C4-2B (cell line): ENCODE measurements around the gene RASEF.

Experiments
- H3K27ac ChIP-seq: fragments of 450-650 bp; 2 replicates; pipeline ENCODE4 v1.5.1; 2017
- ZFX ChIP-seq: fragments of 450-650 bp; IDR thresholded peaks from 2 replicates; pipeline ENCODE4 v1.6.1; 2017
- TF ChIP-seq, protein P1 (sequence below): fragments of 450-650 bp; conservative IDR thresholded peaks from 2 replicates; pipeline ENCODE4 v1.5.1; 2017; ENCODE audit warnings: mild to moderate bottlenecking

The RASEF gene

DNA sequence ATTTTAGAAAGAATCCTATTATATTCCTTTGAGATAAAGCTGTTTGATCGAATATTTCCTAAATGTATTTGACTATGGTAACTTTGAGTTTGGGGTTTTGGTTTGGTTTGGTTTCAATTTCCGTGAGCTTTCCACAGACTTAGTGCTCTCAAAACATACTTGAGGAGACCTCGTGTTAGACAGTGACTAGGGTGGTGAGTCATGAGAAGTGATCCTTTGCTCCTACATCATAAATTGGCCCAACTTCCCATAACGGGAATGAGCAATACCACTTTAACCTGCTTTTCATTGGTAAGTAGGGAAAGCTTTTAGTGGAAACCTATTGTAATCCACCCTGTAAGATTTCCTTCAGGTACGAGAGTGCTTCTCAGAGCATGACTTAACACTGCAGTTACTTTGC is 3.8 kb upstream of the RASEF start:
- H3K27ac ChIP-seq: no peak overlapping the region
- TF ChIP-seq ZFX: no peak
- TF ChIP-seq, protein P1, sequence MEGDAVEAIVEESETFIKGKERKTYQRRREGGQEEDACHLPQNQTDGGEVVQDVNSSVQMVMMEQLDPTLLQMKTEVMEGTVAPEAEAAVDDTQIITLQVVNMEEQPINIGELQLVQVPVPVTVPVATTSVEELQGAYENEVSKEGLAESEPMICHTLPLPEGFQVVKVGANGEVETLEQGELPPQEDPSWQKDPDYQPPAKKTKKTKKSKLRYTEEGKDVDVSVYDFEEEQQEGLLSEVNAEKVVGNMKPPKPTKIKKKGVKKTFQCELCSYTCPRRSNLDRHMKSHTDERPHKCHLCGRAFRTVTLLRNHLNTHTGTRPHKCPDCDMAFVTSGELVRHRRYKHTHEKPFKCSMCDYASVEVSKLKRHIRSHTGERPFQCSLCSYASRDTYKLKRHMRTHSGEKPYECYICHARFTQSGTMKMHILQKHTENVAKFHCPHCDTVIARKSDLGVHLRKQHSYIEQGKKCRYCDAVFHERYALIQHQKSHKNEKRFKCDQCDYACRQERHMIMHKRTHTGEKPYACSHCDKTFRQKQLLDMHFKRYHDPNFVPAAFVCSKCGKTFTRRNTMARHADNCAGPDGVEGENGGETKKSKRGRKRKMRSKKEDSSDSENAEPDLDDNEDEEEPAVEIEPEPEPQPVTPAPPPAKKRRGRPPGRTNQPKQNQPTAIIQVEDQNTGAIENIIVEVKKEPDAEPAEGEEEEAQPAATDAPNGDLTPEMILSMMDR: no peak

DNA sequence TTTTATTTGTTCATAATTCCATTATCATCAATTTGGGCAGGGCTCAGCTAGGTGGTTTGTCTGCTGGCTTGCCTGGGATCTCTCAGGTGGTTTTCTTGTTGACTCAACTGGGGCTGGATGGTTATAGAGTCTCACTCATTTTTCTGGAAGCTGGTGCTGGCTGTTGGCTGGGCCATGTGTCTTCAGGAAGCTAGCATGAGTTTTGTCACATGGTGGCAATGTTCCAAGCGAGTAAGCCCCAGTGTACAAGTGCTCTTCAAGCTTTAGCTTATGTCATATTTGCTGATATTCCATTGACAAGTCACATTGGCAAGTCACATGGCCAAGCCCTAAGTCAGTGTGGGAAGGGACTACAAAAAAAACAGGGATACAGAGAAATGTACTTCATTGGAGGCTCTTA is 2.3 kb upstream of the RASEF start:
- no peak for TF ChIP-seq ZFX
- TF ChIP-seq, protein P1: no peak
- H3K27ac ChIP-seq: no peak overlapping the region

DNA sequence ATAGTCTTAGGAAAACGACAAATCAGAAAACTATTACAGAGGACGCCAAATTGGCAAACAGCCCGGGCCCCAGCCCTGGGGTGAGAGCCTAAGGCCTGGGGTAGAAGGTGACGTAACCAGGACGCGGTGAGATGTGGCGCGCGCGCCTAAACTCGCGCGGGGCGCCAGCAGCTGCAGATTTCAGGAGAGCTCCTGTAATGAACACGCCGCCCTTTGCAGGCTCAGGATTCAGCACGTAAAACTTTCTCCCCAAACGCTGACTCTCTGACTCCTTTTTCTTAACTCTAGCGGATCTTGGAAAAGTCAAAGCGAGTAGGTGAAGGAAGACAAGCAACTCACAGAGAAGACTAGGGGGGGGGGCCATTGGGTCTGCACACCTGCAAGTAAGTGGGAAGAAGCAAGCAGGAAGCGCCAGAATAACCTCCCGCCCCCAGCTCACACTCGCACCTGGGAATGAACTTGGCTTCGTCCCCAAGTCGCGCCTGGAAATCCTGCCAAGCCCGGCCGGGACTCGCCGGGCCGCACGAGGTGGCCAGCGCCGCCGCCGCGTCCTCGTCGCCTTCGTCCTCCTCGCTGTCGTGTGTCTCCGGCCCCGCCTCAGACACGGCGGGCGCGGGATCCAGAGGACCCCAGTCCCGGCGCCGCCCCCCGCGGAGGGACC is 822 bp downstream of the RASEF start:
- TF ChIP-seq, protein P1: no peak
- TF ChIP-seq ZFX: no peak
- H3K27ac ChIP-seq: peak overlapping the region; percentile 98

DNA sequence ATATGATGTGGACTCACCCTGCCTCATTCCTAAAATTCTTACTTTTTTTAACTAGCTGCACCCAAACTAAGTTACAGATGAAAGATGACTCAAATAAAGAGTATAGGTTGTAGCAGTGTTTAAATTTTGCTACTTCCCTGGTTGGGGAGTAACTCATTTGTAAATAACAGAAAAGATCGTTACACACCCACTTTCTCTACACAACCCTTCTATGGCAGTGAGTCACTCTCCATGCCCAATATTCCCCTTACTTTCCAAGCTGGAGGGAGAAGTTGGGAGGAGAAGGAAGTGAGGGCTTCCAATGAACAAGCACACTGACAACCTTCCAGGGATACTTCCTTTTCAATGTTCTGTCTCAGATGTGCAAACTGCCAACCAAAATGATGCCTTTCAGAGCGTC is 1.9 kb downstream of the RASEF start:
- peak overlapping the region; percentile 98; the same call in 1 of the 2 replicates for H3K27ac ChIP-seq
- TF ChIP-seq, protein P1: no peak
- no peak for TF ChIP-seq ZFX

DNA sequence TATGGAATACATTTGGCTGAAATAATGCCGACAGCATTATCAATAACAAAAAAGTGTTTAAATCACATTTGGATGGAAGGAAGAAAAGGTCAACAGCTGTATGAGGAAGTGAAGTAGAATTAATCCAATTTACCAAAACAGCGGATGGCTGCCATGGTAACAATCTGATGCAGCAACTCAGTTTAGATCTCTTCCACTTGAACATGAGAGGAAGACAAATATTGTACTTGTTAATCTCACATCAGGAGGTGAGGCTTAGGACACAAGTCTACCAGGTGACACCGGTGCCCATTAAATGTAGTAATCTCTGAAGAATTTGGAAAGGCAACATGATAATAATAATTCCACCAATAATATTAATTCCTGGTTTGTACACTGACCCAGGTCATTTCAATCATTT is 2.4 kb downstream of the RASEF start:
- TF ChIP-seq, protein P1: no peak
- no peak for TF ChIP-seq ZFX
- H3K27ac ChIP-seq: no peak overlapping the region

DNA sequence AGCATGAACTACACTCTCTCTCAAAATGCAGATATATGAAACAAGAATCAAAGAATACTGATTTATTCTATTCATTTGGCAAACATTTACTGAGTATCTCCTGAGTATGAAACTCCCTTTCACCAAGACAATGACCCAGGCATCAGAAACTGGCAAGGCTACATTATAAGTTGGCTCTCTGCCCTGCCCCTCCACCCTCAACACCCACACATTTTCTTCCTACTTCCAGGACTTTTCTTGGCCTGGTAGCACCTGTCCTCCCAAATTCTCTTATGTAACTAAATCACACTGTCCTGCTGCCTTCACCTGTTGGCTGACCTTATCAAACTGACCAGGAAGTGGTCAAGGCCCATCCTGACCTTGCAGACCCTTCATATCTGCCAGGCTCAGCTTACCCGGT is 3.5 kb downstream of the RASEF start:
- no peak overlapping the region for H3K27ac ChIP-seq
- TF ChIP-seq, protein P1: no peak
- TF ChIP-seq ZFX: no peak

DNA sequence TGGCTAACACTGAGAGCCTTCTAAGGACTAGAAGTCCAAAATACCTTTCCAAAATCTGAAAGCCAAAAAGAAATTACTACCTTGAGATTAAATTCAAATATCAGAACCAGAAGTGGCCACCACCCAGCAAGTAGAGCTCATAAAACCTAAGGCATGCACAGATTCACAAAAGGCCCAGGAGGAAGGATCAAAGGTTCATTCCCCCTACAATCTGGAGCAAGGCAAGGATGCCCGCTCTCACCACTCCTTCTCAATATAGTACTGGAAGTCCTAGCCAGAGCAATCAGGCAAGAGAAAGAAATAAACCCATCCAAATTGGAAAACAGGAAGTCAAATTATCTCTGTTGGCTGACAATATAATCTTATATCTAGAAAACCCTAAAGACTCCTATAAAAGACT is 6.0 kb downstream of the RASEF start:
- no peak overlapping the region for H3K27ac ChIP-seq
- TF ChIP-seq, protein P1: no peak
- TF ChIP-seq ZFX: no peak
